ENCODE data around the gene SAXO1. TPM values are rescaled to one million over a fixed set of nuclear protein-coding genes. Genes with fewer than 3 reads are reported as not detected.
"Not testable (repeated sequence)": the region's sequence is repeated elsewhere in the genome, so short reads cannot be mapped to it uniquely, and the experiment has no call there.

Gene SAXO1
- total RNA-seq, 1 donor from 2014 or later, result 0.05 TPM

DNA sequence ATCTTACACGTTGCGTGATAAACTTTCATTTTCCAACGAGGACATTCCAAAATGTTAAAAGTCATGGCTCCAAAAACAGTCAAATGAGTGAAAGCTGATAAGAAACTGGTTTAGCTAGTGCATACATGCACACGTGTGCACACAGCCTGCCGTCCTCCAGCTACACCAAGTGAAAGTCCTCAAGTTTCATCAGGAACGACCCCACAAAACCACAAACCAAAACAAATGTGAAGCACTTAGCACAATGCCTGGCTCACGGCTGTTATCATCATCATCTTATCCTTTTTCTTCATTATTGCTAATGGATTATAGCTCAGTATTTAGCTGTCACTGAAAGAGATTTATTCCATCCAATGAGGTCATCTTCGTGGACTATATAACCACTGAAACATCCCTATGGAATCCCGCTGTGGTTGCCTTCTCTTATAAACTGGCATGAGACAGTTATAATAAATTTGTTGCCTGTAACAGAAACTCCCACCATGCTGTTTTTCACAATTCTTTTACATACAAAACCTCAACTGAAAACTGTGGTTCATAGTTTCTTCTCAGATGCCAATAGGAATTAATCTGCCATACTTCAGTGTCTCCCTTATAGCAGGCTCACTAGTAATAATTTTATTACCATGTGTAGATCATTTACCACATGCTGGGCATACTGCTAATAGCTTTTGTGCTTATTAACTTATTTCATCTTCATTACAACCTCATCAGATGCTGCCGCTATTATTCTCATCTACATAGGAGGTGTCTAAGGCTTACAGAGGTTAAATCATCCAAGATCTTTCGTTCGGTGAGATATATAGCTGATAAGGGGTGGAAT lies 56.1 kb downstream of the SAXO1 start:
- intact Hi-C loops (cut with DNase I), result no loop called here
- DNase-seq (ENCODE audit: low spot score), result no peak

DNA sequence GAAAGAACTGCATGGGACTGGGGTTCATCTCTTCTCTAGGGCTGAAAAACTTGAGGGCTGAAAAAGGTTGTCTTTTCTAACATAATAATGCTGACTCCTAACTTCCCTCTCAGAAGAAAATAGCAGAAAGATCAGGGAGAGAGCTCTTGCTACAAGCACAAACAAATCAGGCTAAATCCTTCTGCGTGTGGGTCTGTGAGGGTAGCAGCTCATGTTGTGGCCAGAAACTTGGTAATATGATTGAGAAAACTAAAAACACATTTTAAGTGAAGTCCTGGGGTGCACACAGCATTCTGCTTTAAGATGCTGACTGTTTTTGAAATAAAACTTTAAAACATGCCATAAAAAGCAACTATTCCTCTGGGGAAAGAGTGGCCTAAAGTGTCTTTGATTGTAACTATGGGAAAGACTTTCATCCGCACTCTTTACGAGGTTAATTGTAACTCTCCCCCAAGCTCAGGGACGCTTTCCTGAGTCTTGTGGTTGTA lies 56.7 kb downstream of the SAXO1 start:
- no peak for DNase-seq (ENCODE audit: low spot score)
- intact Hi-C loops (cut with DNase I), result no loop called here

DNA sequence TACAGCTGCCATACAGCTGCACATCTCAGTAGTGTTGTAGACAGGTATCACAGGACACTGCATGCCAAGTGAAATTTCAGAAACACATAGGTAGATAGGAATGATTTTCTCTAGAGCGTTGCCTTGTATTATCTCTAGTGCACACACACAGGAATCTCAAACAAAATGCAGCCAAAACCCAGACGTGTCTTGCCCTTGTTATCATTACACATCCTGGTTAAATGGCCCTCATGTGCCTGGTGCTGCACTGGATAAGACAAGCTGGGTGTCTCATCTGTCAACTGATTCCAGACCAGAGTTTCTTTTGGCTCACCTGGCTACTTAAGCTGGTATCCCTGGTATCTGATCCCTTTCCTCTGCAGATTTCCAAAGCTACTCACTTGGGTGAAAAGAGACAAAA lies 59.7 kb downstream of the SAXO1 start:
- DNase-seq (ENCODE audit: low spot score), result no peak
- intact Hi-C loops (cut with DNase I), result no loop called here

DNA sequence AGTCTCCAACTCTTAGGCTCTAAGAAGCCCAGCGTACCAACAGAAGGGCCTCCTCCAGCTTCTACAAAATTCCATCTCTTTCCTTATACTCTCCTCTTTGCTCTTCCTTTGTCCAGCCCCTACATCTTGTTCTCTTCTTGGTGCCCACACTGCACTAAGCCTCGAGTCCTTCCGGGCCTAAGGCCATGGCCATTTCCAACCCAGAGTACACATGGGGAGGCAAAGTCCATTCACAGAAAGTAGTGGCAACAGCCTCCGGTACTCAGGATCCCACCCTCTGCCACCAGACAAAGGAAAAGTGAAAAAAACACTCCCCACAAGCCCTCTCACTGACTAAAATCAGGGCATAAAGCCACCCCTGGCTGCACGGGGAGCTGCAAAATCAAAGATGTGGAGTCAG lies 60.3 kb downstream of the SAXO1 start:
- intact Hi-C loops (cut with DNase I), result no loop called here
- no peak for DNase-seq (ENCODE audit: low spot score)

DNA sequence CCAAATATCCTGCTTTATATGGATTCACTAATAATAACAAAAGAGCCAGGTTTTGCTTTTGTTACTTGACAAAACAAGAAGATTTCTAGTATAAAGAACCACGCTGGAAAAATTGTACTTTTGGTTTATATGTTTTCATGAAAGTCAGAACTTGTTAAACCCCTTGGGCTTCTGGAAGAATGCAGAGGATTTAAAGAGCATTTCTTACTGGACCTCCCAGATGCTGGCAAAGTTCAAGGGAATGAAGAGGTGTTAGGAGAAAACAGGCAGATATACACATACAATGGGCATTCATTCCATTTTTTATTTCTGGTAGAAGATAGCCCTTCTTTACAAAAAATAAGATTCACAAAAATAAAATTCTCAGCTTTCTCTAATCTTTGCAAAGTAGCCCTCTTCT lies 61.1 kb downstream of the SAXO1 start:
- DNase-seq (ENCODE audit: low spot score), result no peak
- intact Hi-C loops (cut with DNase I), result no loop called here

DNA sequence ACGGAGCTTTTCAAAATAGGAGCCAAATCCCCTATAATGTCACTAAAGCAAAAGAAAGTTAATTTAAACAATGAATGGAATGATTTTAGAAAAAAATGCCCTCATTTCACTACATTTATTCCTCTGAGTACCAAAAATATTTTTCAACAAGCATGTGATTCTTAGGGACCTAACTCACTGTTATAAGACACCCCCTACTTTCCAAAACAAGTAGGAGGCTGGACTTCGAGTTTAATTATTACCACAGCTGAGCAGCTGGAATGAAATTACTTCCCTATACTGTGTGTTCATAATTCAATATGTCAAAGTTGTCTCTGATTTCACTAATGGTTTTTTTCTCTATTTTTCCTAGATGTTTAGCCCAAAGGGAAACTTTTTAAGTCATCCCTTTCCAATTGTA lies 61.6 kb downstream of the SAXO1 start:
- intact Hi-C loops (cut with DNase I), result no loop called here
- DNase-seq (ENCODE audit: low spot score), result no peak

DNA sequence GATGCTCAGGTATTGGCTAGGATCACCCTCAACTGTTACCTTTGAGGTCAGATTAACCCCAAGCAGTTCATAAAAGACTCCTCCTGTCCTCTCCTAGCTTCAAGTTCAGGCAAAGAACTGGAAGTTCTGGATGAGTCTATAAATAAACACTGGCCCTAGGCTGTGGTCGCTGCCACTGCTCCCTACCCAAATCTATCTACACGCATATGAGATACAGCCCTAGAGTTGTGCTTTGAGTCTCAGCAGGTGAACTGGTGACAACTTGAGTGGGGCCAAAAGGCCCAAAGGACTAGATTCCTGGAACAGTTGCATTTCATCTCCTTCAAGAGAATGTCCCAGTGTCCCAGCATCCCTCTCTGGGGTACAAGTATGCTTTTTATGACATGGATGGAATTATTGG lies 62.6 kb downstream of the SAXO1 start:
- DNase-seq (ENCODE audit: low spot score), result no peak
- intact Hi-C loops (cut with DNase I), result no loop called here

DNA sequence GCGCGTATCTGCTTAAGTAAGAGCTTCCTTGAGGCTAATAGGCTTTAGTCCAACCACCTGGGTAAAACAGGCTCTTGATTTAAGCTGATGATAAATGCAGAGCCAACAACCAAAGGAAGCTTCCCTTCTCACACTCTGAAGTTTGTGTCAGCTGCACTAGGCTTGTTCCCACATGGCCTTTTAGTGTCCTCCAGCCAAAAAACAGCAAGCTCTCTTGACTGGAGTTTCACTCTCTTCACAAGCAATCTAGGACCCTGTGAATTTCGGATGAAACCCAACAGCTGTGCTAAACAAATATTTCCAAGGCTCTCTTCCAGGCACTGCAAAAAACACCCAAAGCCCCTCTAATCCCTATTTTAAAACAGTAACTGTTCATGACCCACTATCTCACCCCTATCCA lies 63.9 kb downstream of the SAXO1 start:
- no peak for DNase-seq (ENCODE audit: low spot score)
- intact Hi-C loops (cut with DNase I), result no loop called here

DNA sequence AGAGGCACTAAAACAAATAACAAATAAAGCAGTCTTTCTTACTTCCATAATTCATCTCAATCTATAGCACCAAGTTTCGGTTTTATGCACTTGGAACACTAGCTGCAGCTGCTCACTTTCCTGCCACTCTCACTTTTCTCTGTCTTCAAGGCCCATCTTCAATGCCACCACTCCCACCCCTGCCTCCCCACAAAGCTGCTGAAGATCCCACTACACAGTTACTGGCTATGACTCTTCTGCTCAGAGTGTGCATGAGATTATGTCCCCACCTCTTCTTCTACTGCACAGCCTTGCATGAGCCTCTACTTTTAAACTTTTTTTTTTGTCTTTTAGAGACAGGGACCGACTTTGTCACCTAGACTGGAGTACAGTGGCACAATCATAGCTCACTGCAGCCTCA lies 77.4 kb downstream of the SAXO1 start:
- no peak for DNase-seq (ENCODE audit: low spot score)
- intact Hi-C loops (cut with DNase I), result no loop called here

DNA sequence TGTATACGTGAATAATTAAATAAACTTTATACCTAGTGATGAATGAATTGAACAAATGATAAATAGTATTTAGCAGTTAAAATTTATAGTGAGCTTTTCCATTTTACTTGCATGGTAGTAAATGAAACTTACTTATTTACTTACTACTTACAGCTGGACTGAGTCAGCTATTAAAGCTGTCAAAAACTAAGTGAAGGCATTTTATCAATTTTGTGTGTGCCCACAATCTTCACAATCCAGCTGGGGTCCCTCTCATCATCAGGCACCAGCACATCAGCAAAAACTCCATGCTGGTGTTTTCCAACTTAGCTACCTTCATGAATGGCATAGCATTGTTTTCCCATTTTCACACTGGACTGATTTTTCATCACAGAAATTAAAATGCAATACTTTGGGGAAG lies 81.1 kb downstream of the SAXO1 start:
- no peak for DNase-seq (ENCODE audit: low spot score)
- intact Hi-C loops (cut with DNase I), result no loop called here

DNA sequence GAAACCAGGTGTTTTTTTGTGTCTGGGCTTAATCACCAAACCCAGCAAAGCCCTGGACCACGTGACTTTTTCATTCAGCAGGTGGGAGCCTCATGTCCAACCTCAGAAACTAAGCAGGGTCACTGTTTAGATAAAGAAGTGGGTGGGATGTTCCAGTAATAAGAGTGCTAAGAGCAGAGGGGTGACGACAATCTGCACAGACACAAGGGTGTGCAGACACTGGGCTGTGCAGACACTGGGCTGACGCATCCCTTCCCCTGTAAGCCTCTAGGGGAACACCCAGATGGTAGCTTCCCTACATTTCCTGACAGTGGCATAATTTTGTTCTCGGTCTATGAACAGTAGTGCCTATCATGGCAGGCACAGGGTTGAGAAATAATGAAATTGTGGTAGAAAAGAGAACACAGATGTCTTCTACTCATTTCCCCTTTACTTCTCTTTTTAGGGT lies 85.1 kb downstream of the SAXO1 start:
- DNase-seq (ENCODE audit: low spot score), result no peak
- intact Hi-C loops (cut with DNase I), result no loop called here

DNA sequence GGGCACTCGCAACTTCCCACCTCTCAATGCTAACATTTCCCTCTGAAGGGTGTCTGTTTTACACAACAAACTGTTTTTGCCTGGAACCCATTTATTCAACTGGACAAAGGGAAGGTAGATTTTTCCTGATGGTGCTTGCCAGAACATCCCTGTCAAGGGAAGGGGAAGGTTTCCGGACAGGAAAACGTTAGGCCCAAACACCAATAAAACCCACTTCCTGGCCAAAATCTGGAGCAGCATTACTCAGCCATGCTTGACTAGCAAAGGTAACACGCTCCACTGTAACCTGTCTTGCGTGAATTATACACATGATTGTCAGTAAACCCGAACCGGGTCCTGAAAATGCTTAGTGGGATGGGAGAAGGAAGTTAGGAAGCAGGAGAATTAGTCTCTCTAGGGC lies 90.2 kb downstream of the SAXO1 start:
- intact Hi-C loops (cut with DNase I), result no loop called here
- no peak for DNase-seq (ENCODE audit: low spot score)

DNA sequence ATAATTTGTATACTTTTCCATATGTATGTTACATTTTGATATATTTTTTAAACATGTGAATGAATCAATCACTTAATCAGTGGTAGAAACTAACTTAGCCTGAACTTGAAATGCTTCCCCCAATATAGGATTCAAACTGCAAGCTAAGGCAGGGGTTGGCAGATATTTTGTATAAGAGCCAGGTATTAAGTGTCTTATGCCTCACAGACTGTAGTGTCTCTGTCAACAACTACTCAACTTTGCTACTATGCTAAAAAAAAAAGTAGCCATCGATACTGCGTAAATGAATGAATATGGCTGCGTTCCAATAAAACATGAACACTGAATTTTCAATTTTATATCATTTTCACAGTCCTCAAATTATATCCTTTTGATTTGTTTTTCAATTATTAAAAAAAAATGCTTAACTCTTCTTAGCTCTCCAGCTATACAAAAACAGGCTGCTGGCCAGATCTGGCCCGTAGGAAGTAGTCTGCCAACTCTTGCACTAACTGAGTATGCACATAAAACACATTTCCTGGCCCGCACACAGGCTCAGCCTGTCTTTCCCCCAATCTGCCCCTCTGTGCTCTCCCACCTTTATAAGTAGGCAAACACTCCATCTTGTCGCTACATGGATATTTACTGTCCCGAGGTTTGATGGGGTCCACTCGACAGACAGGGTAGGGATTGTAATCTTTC lies 91.8 kb downstream of the SAXO1 start:
- intact Hi-C loops (cut with DNase I), result no loop called here

DNA sequence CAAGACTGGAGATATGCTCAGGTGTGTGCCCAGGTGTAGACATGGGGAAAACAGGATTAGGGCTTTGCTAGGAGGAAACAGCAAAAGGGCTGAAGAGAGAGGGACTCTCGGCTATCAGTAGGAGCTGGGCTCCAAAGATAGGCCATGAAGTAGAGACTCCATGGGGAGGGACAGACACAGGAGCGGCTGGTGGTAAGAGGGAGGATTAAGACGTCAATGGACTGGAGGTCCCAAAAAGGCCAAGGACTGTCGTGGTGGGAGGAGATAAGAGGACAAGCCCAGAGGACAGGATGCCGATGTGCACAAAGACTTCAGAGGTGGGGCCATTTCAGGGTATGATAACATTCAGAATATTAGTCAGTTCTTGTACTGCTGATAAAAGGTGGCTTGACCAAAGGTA lies 93.1 kb downstream of the SAXO1 start:
- DNase-seq (ENCODE audit: low spot score), result no peak
- intact Hi-C loops (cut with DNase I), result no loop called here

More for the DNA sequence above, 91.8 kb downstream of the SAXO1 start:
- no peak for DNase-seq (ENCODE audit: low spot score)

DNA sequence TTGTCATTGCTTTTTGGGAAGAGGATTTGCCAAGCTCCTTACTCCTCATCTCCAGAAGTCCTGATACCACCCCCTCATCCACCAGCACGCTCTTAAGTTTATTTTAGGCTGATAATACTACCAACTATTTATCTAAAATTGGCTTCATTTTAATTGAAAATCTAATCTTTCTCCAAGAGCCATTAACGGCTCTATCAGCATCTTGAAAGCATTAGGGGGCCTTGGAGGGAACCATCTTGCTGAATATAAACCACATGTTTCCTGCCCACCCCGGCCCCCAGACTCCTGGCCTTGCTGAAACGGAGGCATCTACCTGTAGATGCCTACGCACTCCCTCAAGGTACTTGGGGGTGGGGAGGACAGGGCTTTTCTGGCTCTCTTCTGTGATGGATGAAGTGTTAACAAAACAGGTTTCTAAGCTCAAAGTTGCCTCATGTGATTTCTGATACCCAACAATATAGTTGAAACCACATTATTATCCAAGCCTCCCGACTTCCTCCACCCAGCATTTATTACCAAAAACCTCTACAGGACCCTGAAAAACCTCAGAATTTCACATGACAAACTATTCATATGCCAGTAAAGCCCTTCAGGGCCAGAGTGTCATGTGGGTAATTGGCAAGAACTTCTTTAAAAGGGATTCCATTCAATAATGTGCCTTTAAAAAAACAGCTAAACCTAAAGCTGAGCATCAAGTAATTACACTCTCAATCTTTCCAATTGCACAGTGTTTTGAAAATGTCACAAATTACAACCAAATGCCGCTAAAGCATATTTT lies 96.7 kb downstream of the SAXO1 start:
- intact Hi-C loops (cut with DNase I), result no loop called here

DNA sequence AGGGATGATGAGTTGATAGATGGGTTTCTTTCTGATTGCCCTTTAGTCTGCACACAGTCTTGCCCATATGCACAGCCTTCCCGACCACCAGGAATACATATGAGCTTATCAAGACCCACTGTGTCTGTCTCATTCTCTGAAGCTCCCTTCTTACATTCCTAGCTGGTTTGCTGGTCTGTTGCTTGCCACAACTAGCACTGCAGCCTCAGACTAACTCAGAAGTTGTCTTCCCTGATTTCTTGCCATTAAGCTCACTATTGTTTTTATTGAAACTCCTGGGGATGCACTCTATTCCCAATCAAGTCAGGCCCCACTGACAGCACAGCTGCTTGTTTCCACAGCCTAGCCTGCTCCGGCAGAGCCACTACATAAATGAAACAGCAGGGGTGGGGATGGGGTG lies 97.5 kb downstream of the SAXO1 start:
- intact Hi-C loops (cut with DNase I), result no loop called here
- no peak for DNase-seq (ENCODE audit: low spot score)

More for the DNA sequence above, 96.7 kb downstream of the SAXO1 start:
- DNase-seq (ENCODE audit: low spot score), result no peak

DNA sequence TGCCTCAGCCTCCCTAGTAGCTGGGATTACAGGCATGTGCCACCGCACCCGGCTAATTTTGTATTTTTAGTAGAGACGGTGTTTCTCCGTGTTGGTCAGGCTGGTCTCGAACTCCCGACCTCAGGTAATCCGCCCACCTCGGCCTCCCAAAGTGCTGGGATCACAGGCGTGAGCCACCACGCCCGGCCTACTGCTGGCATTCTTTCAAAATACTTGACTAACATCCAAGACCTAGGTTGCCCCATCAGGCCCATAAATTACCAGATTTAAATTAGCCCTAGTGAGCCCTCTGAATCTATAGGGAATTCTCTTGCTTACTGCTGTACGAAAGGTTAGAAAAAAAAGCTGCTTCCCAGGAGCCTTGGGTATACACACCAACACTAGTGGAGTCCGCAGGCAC lies 102.4 kb downstream of the SAXO1 start:
- intact Hi-C loops (cut with DNase I); DNase-seq (ENCODE audit: low spot score): not testable (repeated sequence)

DNA sequence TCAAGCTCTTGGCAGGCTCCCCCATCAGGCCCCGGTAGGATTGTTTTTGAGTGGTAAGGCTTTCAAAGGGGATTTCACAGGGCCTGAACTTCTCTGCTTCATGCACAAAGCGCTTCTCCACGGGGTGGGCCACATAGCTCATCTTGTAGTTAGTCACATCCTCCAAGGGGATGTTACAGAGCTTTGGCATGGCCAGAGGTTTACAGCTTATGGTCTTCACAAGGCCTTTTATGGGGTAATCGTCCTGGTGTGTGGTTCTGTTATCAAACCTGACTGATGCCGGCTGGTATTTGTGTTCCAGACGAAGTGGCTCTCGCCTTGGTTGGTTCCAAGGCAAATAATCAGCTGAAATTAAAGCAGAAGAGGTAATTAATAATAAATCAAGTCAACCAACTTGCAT lies 104.3 kb downstream of the SAXO1 start:
- no peak for DNase-seq (ENCODE audit: low spot score)
- intact Hi-C loops (cut with DNase I), result no loop called here

DNA sequence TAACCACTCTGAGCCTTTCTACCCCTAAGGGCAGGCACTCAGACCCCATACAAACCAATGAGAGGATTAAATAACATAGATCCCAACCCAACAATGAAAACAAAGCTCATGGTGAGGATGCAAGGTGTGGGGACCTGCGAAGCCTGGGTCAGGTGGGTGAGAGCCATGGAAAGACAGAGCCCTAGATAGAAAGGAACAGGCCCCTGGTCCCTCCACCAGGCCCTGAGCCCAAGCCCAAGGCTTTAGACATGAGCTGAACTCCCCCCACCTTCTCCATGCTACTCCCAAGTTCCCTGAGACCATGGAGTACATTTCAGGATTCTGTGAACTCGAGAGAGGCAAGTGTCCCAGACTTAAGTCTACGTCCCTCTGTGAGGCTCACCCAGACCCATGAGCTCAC lies 106.5 kb downstream of the SAXO1 start:
- intact Hi-C loops (cut with DNase I), result no loop called here
- peak; percentile 20 for DNase-seq (ENCODE audit: low spot score)

DNA sequence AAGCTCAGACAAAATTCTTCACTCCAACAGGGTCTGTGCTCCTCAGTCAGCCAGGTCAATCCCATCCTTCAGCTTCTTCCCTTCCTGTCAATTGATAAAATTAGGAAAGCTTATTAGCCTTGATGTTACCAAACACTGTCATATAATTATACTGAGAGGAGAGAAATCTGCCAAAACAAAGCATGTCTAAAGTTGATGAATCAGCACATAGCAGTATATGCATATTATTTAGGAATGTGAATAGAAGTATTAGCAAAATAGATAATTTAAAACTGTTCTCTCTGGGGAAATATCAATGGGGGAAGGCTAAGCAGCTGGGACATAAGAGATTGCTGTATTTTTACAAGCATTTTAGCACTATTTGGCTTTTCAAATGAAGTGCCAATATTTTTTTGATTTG lies 107.1 kb downstream of the SAXO1 start:
- no peak for DNase-seq (ENCODE audit: low spot score)
- intact Hi-C loops (cut with DNase I), result no loop called here
